BJ (cell line): ENCODE results near the gene HIVEP1. TPM values are rescaled to one million over a fixed set of nuclear protein-coding genes. Genes with fewer than 3 reads are reported as not detected.
A peak's percentile ranks its signal among the peaks of the same experiment; 100 is the strongest.

Experiments used
- CTCF ChIA-PET: fragments of 350-600 bp; formaldehyde crosslinking; extraction: SDS; loops from one replicate; lab custom pipeline; 2021; ENCODE audit warnings: antibody characterized with exemption, inconsistent platforms; lab: Yijun Ruan, JAX
- POLR2A ChIA-PET: fragments of 300-600 bp; sonication (Branson Sonifier 250); formaldehyde crosslinking; extraction: SDS; loops from one replicate; lab custom pipeline; 2021; ENCODE audit warnings: antibody characterized with exemption; lab: Charles Lee
- DNase-seq: peaks from one replicate; pipeline ENCODE4 v3.0.0-alpha.2; 2011; ENCODE audit warnings: low read depth
- H3K27me3 ChIP-seq: 2 replicates; pipeline ENCODE4 v1.6.0; 2011; ENCODE audit warnings: low read length; ENCODE audit not compliant: control insufficient read depth, insufficient read depth
- H3K36me3 ChIP-seq: 2 replicates; pipeline ENCODE4 v1.5.1; 2011; ENCODE audit warnings: low read length; ENCODE audit not compliant: control insufficient read depth, insufficient read depth
- H3K4me3 ChIP-seq: 2 replicates; pipeline ENCODE4 v1.5.1; 2011; ENCODE audit warnings: low read depth, mild to moderate bottlenecking, control low read depth, low read length
- CTCF ChIP-seq: IDR thresholded peaks from 2 replicates; pipeline ENCODE4 v1.5.1; 2011; ENCODE audit warnings: low read depth, mild to moderate bottlenecking, control low read depth, inconsistent platforms, low read length, moderate library complexity; ENCODE audit not compliant: insufficient read depth
- polyA plus RNA-seq: library from polyadenylated mRNA; depleted of rRNA; stranded (reverse); fragments of >200 nt; gene quantifications from 2 replicates; pipeline ENCODE4 v1.2.3, GENCODE V29; 2011

Gene HIVEP1
- polyA plus RNA-seq, 1 experiment = 17.1 TPM

- ChIA-PET POLR2A (no interaction called here), CTCF (interaction anchor here (0.6 to 1.6 kb wide), 5 partner anchors 90 to 801 kb away, joined by 4 to 6 read pairs (median 4); no protein-coding TSS in a partner anchor)
- TF ChIP-seq CTCF = no peak
These were observed 1.4 kb upstream of the HIVEP1 start for GRCh38 chr6:12010635-12011275.

GRCh38 chr6:12011276-12012037 is 655 bp upstream of the HIVEP1 start:
- TF ChIP-seq CTCF = no peak
- ChIA-PET POLR2A (no interaction called here), CTCF (interaction anchor here (0.6 kb wide), 1 partner anchor 240 kb away, joined by 3 read pairs; no protein-coding TSS in a partner anchor)
- Histone ChIP-seq H3K27me3 (no peaks in the 10 kb centered on the region), H3K36me3 (no peaks in the 10 kb centered on the region), H3K4me3 (peak overlapping the region; percentile 69)
- peak; percentile 80 for DNase-seq

More at GRCh38 chr6:12010635-12011275, 1.4 kb upstream of the HIVEP1 start:
- no peak for DNase-seq
- peak overlapping the region; percentile 69 for H3K4me3 ChIP-seq
- H3K27me3 ChIP-seq = no peaks in the 10 kb centered on the region
- H3K36me3 ChIP-seq = no peaks in the 10 kb centered on the region

- Histone ChIP-seq H3K4me3 (peak overlapping the region; percentile 59), H3K27me3 (no peaks in the 10 kb centered on the region), H3K36me3 (peaks cover 2% of the 10 kb centered on the region)
- CTCF ChIA-PET = interaction anchor here (0.6 to 2.2 kb wide), 5 partner anchors 11 to 579 kb away, joined by 3 to 8 read pairs (median 4); no protein-coding TSS in a partner anchor
- no peak for TF ChIP-seq CTCF
- DNase-seq = no peak
- POLR2A ChIA-PET = no interaction called here
These were observed 620 bp downstream of the HIVEP1 start for GRCh38 chr6:12012558-12013306.

- H3K27me3 ChIP-seq = no peaks in the 10 kb centered on the region
- no peak for DNase-seq
- ChIA-PET CTCF (interaction anchor here (0.6 to 2.2 kb wide), 5 partner anchors 11 to 579 kb away, joined by 3 to 8 read pairs (median 4); no protein-coding TSS in a partner anchor), POLR2A (no interaction called here)
- H3K4me3 ChIP-seq = peak overlapping the region; percentile 59
- no peak for TF ChIP-seq CTCF
- peaks cover 2% of the 10 kb centered on the region for H3K36me3 ChIP-seq
These were observed 1.2 kb downstream of the HIVEP1 start for GRCh38 chr6:12013307-12013719.
